Measurements from ENCODE around the gene MAP3K4.

The MAP3K4 gene

GRCh38 chr6:161150136-161150535 is 158.6 kb downstream of the MAP3K4 start:
- no peak for DNase-seq (ENCODE audit: low read depth in 2 of 2)

- DNase-seq (ENCODE audit: low read depth in 2 of 2), result no peak
Measured at GRCh38 chr6:161150566-161150965, 159.0 kb downstream of the MAP3K4 start.

- DNase-seq (ENCODE audit: low read depth in 2 of 2), result no peak
Measured at GRCh38 chr6:161151059-161151645, 159.6 kb downstream of the MAP3K4 start.

- DNase-seq (ENCODE audit: low read depth in 2 of 2), result no peak
Measured at GRCh38 chr6:161151660-161152526, 160.3 kb downstream of the MAP3K4 start.

- DNase-seq (ENCODE audit: low read depth in 2 of 2), result no peak
Measured at GRCh38 chr6:161152527-161152862, 160.9 kb downstream of the MAP3K4 start.

- no peak for DNase-seq (ENCODE audit: low read depth in 2 of 2)
Measured at GRCh38 chr6:161152907-161153662, 161.5 kb downstream of the MAP3K4 start.

GRCh38 chr6:161153725-161154124 is 162.2 kb downstream of the MAP3K4 start:
- DNase-seq (ENCODE audit: low read depth in 2 of 2), result no peak

- DNase-seq (ENCODE audit: low read depth in 2 of 2), result no peak
Measured at GRCh38 chr6:161154796-161155335, 163.3 kb downstream of the MAP3K4 start.

- no peak for DNase-seq (ENCODE audit: low read depth in 2 of 2)
Measured at GRCh38 chr6:161161121-161161520, 169.6 kb downstream of the MAP3K4 start.

GRCh38 chr6:161161889-161162624 is 170.5 kb downstream of the MAP3K4 start:
- DNase-seq (ENCODE audit: low read depth in 2 of 2), result no peak

GRCh38 chr6:161162722-161163121 is 171.2 kb downstream of the MAP3K4 start:
- no peak for DNase-seq (ENCODE audit: low read depth in 2 of 2)

GRCh38 chr6:161163466-161164181 is 172.1 kb downstream of the MAP3K4 start:
- no peak for DNase-seq (ENCODE audit: low read depth in 2 of 2)

- no peak for DNase-seq (ENCODE audit: low read depth in 2 of 2)
Measured at GRCh38 chr6:161164182-161164625, 172.6 kb downstream of the MAP3K4 start.

- no peak for DNase-seq (ENCODE audit: low read depth in 2 of 2)
Measured at GRCh38 chr6:161166176-161166575, 174.6 kb downstream of the MAP3K4 start.

- no peak for DNase-seq (ENCODE audit: low read depth in 2 of 2)
Measured at GRCh38 chr6:161166677-161167076, 175.1 kb downstream of the MAP3K4 start.

Data from stimulated activated CD8-positive, alpha-beta memory T cell treated with anti-CD3 and anti-CD28 coated beads, Interleukin-15, amount 100 ng/mL, for 4 hours (primary cell).